ENCODE measurements around the gene LGALS13. TPM values are rescaled to one million over a fixed set of nuclear protein-coding genes. Genes with fewer than 3 reads are reported as not detected.

Gene LGALS13
- total and polyA plus RNA-seq, 2 of the 8 experiments (the other 6 are each of a cell fraction or from before 2014, with no cell fraction given), result not detected

DNA sequence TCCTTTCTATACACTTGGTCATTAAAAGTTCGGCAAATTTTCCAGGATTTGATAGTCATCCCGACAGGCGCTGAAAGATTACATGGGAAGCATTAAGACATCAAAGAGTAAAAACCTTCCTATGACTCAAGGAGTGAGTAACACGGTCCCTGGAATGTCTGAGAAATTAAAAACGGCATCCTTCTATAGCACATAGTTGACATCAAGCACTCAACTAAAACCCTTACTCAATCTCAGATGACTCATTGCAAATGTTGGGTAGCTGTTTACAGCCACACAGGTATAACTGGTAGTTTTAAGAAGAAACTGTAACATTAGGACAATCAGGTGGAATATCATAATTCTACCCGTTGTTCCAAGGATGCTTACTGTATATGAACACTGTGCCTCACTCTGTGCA, 6.4 kb upstream of the LGALS13 start (continued):
- TF ChIP-seq, protein P1, sequence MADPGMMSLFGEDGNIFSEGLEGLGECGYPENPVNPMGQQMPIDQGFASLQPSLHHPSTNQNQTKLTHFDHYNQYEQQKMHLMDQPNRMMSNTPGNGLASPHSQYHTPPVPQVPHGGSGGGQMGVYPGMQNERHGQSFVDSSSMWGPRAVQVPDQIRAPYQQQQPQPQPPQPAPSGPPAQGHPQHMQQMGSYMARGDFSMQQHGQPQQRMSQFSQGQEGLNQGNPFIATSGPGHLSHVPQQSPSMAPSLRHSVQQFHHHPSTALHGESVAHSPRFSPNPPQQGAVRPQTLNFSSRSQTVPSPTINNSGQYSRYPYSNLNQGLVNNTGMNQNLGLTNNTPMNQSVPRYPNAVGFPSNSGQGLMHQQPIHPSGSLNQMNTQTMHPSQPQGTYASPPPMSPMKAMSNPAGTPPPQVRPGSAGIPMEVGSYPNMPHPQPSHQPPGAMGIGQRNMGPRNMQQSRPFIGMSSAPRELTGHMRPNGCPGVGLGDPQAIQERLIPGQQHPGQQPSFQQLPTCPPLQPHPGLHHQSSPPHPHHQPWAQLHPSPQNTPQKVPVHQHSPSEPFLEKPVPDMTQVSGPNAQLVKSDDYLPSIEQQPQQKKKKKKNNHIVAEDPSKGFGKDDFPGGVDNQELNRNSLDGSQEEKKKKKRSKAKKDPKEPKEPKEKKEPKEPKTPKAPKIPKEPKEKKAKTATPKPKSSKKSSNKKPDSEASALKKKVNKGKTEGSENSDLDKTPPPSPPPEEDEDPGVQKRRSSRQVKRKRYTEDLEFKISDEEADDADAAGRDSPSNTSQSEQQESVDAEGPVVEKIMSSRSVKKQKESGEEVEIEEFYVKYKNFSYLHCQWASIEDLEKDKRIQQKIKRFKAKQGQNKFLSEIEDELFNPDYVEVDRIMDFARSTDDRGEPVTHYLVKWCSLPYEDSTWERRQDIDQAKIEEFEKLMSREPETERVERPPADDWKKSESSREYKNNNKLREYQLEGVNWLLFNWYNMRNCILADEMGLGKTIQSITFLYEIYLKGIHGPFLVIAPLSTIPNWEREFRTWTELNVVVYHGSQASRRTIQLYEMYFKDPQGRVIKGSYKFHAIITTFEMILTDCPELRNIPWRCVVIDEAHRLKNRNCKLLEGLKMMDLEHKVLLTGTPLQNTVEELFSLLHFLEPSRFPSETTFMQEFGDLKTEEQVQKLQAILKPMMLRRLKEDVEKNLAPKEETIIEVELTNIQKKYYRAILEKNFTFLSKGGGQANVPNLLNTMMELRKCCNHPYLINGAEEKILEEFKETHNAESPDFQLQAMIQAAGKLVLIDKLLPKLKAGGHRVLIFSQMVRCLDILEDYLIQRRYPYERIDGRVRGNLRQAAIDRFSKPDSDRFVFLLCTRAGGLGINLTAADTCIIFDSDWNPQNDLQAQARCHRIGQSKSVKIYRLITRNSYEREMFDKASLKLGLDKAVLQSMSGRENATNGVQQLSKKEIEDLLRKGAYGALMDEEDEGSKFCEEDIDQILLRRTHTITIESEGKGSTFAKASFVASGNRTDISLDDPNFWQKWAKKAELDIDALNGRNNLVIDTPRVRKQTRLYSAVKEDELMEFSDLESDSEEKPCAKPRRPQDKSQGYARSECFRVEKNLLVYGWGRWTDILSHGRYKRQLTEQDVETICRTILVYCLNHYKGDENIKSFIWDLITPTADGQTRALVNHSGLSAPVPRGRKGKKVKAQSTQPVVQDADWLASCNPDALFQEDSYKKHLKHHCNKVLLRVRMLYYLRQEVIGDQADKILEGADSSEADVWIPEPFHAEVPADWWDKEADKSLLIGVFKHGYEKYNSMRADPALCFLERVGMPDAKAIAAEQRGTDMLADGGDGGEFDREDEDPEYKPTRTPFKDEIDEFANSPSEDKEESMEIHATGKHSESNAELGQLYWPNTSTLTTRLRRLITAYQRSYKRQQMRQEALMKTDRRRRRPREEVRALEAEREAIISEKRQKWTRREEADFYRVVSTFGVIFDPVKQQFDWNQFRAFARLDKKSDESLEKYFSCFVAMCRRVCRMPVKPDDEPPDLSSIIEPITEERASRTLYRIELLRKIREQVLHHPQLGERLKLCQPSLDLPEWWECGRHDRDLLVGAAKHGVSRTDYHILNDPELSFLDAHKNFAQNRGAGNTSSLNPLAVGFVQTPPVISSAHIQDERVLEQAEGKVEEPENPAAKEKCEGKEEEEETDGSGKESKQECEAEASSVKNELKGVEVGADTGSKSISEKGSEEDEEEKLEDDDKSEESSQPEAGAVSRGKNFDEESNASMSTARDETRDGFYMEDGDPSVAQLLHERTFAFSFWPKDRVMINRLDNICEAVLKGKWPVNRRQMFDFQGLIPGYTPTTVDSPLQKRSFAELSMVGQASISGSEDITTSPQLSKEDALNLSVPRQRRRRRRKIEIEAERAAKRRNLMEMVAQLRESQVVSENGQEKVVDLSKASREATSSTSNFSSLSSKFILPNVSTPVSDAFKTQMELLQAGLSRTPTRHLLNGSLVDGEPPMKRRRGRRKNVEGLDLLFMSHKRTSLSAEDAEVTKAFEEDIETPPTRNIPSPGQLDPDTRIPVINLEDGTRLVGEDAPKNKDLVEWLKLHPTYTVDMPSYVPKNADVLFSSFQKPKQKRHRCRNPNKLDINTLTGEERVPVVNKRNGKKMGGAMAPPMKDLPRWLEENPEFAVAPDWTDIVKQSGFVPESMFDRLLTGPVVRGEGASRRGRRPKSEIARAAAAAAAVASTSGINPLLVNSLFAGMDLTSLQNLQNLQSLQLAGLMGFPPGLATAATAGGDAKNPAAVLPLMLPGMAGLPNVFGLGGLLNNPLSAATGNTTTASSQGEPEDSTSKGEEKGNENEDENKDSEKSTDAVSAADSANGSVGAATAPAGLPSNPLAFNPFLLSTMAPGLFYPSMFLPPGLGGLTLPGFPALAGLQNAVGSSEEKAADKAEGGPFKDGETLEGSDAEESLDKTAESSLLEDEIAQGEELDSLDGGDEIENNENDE (IDR thresholded peaks at IDR 0.05; ENCODE audit: insufficient replicate concordance, low read length), result no peak
- no peak for TF ChIP-seq YY1 (IDR thresholded peaks at IDR 0.05; ENCODE audit: low read depth, low read length)
- no peak for TF ChIP-seq CHD1 (IDR thresholded peaks at IDR 0.05; ENCODE audit: low read depth, low read length)
- TF ChIP-seq CBX5 (IDR thresholded peaks at IDR 0.05; ENCODE audit: low read depth, low read length), result no peak
- TF ChIP-seq MAFK (IDR thresholded peaks at IDR 0.05; ENCODE audit: low read depth, low read length), result no peak

All from H1 (cell line).